22Rv1 (cell line): ENCODE data around the gene REXO1.

Experiments
- ZFX ChIP-seq: fragments of 450-650 bp; IDR thresholded peaks from 2 replicates; pipeline ENCODE4 v1.6.1; 2017; ENCODE audit warnings: antibody characterized with exemption, borderline replicate concordance
- TF ChIP-seq, protein P1 (sequence below): fragments of 450-650 bp; IDR thresholded peaks from 2 replicates; pipeline ENCODE4 v1.5.1; 2017; ENCODE audit warnings: mild to moderate bottlenecking

DNA sequence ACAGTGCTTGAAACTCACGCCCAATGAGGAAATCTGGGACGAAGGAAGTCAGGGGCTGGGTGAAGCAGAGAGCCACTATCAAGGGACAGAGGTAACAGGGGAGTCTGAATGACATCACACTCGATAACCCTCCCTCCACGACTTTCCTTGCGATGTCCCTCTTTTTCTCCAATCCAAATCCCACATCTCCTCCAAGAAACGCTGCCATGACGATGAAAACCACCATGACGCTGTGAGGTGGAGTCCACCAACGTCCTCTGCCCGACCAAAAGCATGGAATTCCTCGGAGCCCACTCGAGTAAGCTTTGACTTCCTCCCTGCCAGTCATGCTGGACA, 967 bp downstream of the REXO1 start:
- TF ChIP-seq, protein P1, sequence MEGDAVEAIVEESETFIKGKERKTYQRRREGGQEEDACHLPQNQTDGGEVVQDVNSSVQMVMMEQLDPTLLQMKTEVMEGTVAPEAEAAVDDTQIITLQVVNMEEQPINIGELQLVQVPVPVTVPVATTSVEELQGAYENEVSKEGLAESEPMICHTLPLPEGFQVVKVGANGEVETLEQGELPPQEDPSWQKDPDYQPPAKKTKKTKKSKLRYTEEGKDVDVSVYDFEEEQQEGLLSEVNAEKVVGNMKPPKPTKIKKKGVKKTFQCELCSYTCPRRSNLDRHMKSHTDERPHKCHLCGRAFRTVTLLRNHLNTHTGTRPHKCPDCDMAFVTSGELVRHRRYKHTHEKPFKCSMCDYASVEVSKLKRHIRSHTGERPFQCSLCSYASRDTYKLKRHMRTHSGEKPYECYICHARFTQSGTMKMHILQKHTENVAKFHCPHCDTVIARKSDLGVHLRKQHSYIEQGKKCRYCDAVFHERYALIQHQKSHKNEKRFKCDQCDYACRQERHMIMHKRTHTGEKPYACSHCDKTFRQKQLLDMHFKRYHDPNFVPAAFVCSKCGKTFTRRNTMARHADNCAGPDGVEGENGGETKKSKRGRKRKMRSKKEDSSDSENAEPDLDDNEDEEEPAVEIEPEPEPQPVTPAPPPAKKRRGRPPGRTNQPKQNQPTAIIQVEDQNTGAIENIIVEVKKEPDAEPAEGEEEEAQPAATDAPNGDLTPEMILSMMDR: no peak
- no peak for TF ChIP-seq ZFX
